Activated T-cell treated with anti-CD3 and anti-CD28 coated beads, Interleukin-2, amount 50 U/mL, for 4 hours (primary cell): ENCODE measurements around the gene P3H2. TPM values are rescaled to one million over a fixed set of nuclear protein-coding genes. Genes with fewer than 3 reads are reported as not detected.

Experiments used
- ATAC-seq, 2 donors: fragments of 200-7000 bp; cut with Tn5 transposase; one replicate each; pipeline ENCODE4 v1.10.0; 2021
- DNase-seq: peaks from one replicate; pipeline ENCODE4 v3.0.0-alpha.2; 2020
- H3K27me3 Mint-ChIP-seq: one replicate; pipeline ENCODE4 v1.8.0; 2021; ENCODE audit warnings: low read depth, mixed read lengths
- H3K36me3 Mint-ChIP-seq: one replicate; pipeline ENCODE4 v1.8.0; 2022; ENCODE audit warnings: mixed read lengths; ENCODE audit not compliant: insufficient read depth
- H3K4me1 Mint-ChIP-seq: one replicate; pipeline ENCODE4 v1.8.0; 2021; ENCODE audit warnings: low read depth, mixed read lengths
- H3K4me3 Mint-ChIP-seq: one replicate; pipeline ENCODE4 v1.8.0; 2021; ENCODE audit warnings: mild to moderate bottlenecking, moderate library complexity, mixed read lengths
- H3K9me3 Mint-ChIP-seq: one replicate; pipeline ENCODE4 v1.8.0; 2021; ENCODE audit warnings: mixed read lengths
- total RNA-seq, 3 donors: library from RNA; stranded (reverse); gene quantifications; one replicate each; pipeline ENCODE4 v1.2.1, GENCODE V29; 2021

The P3H2 gene
- total RNA-seq, 3 donors from 2014 or later: 0.13 to 0.40 (median 0.19) TPM

DNA sequence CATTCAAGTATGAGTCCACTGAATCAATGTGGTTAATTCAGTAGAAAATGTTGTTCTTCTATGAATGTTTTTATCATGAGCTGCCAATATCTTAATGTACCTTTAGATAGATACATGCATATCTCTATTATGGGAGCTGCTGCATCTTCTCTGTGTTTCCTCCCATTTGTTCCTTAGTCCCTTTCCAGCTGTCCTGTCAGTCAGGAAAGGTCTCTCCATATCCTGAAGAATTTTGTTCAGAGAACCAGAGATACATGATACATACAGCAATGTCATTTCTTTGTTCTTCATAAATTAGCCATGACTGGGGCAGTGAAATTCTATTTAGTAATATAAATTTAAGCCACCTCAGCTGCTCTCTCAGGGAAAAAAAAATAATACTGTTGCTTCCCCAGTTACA is 103.7 kb downstream of the P3H2 start:
- Mint-ChIP-seq H3K9me3 (no peaks in the 10 kb centered on the region), H3K4me3 (no peak overlapping the region), H3K27me3 (peaks cover 26% of the 10 kb centered on the region), H3K36me3 (no peaks in the 10 kb centered on the region), H3K4me1 (no peaks in the 10 kb centered on the region)
- DNase-seq: no peak
- no peak for ATAC-seq

- Mint-ChIP-seq H3K27me3 (peaks cover 22% of the 10 kb centered on the region), H3K36me3 (no peaks in the 10 kb centered on the region), H3K9me3 (no peaks in the 10 kb centered on the region), H3K4me1 (no peaks in the 10 kb centered on the region), H3K4me3 (no peak overlapping the region)
- ATAC-seq (no peak), DNase-seq (no peak)
Measured at GRCh38 chr3:190014940-190015339, 105.8 kb downstream of the P3H2 start.

DNA sequence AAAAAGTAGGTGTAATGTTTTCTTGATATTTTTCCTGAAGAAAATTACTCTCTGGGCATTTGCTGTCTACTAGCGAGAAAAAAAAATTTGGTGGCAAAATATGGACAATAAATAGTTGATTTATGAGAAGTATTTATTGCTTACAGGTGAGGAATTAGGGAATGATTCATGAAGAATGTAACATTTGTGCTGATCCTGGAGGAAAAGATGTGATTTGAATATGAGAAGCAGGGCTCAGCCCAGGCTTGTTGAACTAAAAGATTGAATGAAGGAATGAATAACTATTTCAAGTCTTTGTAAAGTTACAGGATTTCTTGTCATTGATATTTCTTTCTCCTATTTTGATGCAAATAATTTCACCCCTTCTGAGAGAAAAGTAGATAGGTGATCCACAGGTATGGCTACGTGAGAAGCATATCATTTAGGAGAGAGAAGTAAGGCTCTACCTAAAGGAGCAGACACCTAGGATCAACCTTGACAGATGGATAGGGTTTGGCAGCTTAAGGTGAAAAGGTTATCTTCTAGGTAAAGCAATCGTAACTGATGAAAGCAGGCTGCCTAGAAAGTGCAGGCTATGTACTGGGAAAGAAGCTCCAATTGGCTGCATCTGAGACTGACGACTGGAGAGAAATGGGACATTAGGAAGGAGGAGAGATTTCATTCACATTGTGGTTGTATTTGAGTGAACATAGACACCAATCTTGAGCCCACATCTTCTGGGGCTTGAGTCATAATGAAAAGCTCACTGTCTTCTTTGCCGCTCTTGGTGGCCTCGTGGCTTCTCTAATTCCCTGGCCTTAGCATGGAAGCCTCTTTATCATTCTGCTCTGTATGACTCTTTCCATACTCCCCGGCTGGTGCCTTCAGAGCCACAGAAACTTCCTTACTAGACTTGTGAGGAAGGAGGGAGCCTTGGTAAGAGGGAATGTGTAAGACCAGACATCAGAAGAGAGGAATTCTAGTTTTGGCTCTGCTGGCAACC is 106.5 kb downstream of the P3H2 start:
- peaks cover 24% of the 10 kb centered on the region for H3K27me3 Mint-ChIP-seq

GRCh38 chr3:190012784-190013183 is 107.9 kb downstream of the P3H2 start:
- Mint-ChIP-seq H3K4me3 (no peak overlapping the region), H3K4me1 (no peaks in the 10 kb centered on the region), H3K9me3 (no peaks in the 10 kb centered on the region), H3K36me3 (no peaks in the 10 kb centered on the region), H3K27me3 (peaks cover 18% of the 10 kb centered on the region)
- ATAC-seq (no peak), DNase-seq (no peak)

More for the DNA sequence above, 106.5 kb downstream of the P3H2 start:
- ATAC-seq (no peak), DNase-seq (no peak)
- H3K9me3 Mint-ChIP-seq: no peaks in the 10 kb centered on the region
- H3K4me3 Mint-ChIP-seq: no peak overlapping the region
- H3K36me3 Mint-ChIP-seq: no peaks in the 10 kb centered on the region
- no peaks in the 10 kb centered on the region for H3K4me1 Mint-ChIP-seq

DNA sequence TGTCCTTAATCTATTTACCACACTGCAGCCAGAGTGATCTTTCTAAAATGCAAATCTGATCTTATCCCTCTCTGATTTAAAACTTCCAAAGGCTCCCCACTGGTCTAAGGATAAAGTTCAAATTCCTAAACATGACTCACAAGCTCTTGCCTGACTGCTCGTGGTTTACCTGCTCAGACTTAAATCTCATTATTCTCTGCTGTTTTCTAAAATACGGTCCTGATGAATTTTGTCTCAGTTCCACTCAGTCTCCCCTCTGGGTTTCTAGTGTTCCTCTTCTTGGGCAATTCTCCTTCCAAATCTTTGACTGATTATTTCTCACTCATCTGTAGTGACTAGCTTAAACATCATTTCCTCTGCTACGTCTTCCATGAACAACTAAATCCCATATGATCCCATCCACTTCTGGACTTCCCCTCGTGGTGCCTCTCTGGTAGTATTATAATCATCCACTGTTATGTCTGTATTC is 108.3 kb downstream of the P3H2 start:
- no peak for DNase-seq
- Mint-ChIP-seq H3K4me3 (no peak overlapping the region), H3K9me3 (no peaks in the 10 kb centered on the region), H3K4me1 (no peaks in the 10 kb centered on the region), H3K27me3 (peaks cover 19% of the 10 kb centered on the region), H3K36me3 (no peaks in the 10 kb centered on the region)
- ATAC-seq: no peak

DNA sequence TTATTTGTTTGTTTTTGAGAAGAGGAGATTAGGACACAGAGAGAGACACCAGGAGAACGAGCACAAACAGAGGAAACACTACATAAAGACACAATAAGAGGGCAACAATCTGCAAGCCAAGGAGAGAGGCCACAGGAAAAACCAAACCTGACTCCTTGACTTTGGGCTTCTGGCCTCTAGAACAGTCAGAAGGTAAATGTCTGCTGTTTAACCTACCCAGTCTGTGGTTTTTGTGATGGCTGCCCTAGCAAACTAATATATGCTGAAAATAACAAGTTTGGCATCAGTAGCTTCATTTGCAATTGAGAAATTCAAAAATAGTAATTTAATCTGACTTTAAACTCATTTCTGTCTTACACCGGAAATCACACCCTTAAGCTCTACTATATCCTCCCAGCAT is 110.2 kb downstream of the P3H2 start:
- no peaks in the 10 kb centered on the region for H3K36me3 Mint-ChIP-seq
- no peak overlapping the region for H3K4me3 Mint-ChIP-seq
- DNase-seq: no peak
- no peaks in the 10 kb centered on the region for H3K4me1 Mint-ChIP-seq
- peaks cover 21% of the 10 kb centered on the region for H3K27me3 Mint-ChIP-seq
- no peak for ATAC-seq
- H3K9me3 Mint-ChIP-seq: no peaks in the 10 kb centered on the region

GRCh38 chr3:190009614-190010013 is 111.1 kb downstream of the P3H2 start:
- H3K4me1 Mint-ChIP-seq: no peaks in the 10 kb centered on the region
- H3K9me3 Mint-ChIP-seq: no peaks in the 10 kb centered on the region
- no peak for DNase-seq
- no peak overlapping the region for H3K4me3 Mint-ChIP-seq
- peaks cover 20% of the 10 kb centered on the region for H3K27me3 Mint-ChIP-seq
- no peak for ATAC-seq
- no peaks in the 10 kb centered on the region for H3K36me3 Mint-ChIP-seq

DNA sequence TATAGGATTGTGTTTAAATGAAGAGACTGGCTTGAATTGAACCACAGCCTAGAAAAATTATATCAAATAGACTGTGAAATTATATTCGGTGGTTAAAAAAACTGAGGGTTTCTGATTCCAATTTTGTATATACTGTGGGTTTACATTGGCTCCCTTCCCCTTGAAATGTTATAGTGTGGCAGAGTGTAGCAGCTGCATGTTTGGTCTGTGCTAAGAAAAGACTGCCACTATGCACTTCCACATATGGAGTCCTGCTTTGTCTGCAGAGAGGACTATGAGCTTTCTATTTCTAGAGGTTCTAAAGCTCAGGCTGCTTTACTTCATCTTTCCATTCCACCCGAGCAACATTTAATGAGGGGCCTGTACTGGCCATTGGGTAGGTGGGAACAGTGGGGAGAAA is 112.3 kb downstream of the P3H2 start:
- H3K4me1 Mint-ChIP-seq: no peaks in the 10 kb centered on the region
- H3K27me3 Mint-ChIP-seq: peaks cover 14% of the 10 kb centered on the region
- H3K9me3 Mint-ChIP-seq: no peaks in the 10 kb centered on the region
- no peak for ATAC-seq
- no peak for DNase-seq
- H3K4me3 Mint-ChIP-seq: no peak overlapping the region
- H3K36me3 Mint-ChIP-seq: no peaks in the 10 kb centered on the region

- H3K9me3 Mint-ChIP-seq: no peaks in the 10 kb centered on the region
- peaks cover 12% of the 10 kb centered on the region for H3K27me3 Mint-ChIP-seq
- DNase-seq (no peak), ATAC-seq (no peak)
- no peak overlapping the region for H3K4me3 Mint-ChIP-seq
- H3K4me1 Mint-ChIP-seq: no peaks in the 10 kb centered on the region
- H3K36me3 Mint-ChIP-seq: no peaks in the 10 kb centered on the region
Measured at GRCh38 chr3:190005343-190006113, 115.2 kb downstream of the P3H2 start.

DNA sequence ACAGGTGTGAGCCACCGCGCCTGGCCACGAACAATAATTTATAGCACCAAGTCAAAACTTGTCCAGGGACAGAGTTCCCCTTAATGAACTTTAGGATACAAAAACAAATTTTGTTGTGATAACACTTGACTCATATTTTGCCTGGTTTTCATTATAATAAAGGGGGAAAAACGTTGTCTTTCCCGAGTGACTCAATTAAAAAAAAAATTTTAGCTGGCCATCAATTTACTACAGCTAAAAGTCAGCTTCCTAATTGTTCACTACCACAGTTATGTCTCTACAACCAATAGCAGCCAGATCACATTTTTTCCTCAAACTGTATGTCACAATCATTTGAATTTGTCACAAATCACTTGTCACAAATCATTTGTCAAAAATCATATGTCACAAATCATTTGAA is 116.0 kb downstream of the P3H2 start:
- Mint-ChIP-seq H3K27me3 (peaks cover 12% of the 10 kb centered on the region), H3K4me3 (no peak overlapping the region), H3K36me3 (no peaks in the 10 kb centered on the region), H3K4me1 (no peaks in the 10 kb centered on the region), H3K9me3 (no peaks in the 10 kb centered on the region)
- ATAC-seq (no peak), DNase-seq (no peak)

- H3K9me3 Mint-ChIP-seq: no peaks in the 10 kb centered on the region
- H3K27me3 Mint-ChIP-seq: peaks cover 10% of the 10 kb centered on the region
- DNase-seq (no peak), ATAC-seq (no peak)
- no peaks in the 10 kb centered on the region for H3K36me3 Mint-ChIP-seq
- H3K4me3 Mint-ChIP-seq: no peak overlapping the region
- no peaks in the 10 kb centered on the region for H3K4me1 Mint-ChIP-seq
Measured at GRCh38 chr3:190003681-190004123, 117.0 kb downstream of the P3H2 start.

GRCh38 chr3:190003068-190003467 is 117.6 kb downstream of the P3H2 start:
- H3K9me3 Mint-ChIP-seq: no peaks in the 10 kb centered on the region
- DNase-seq: no peak
- no peak overlapping the region for H3K4me3 Mint-ChIP-seq
- no peak for ATAC-seq
- H3K27me3 Mint-ChIP-seq: peaks cover 10% of the 10 kb centered on the region
- no peaks in the 10 kb centered on the region for H3K36me3 Mint-ChIP-seq
- H3K4me1 Mint-ChIP-seq: no peaks in the 10 kb centered on the region

DNA sequence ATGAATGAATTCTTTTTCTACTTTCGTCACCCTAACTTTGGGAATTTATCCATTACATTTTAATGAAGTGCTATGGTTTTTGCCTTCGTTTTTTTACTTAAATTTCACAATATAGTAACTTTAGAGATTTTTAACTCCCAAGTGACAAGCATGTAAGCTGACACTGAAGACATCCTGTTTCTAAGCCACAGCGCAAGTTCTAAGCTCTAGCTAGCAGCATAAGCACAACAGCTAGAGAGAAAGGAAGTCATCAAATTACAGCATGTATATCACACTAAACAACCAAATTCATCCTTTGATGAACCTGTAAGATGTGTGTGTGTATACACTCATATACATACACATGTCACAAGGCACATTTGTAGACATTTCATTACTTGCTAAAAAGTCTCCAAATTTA is 119.3 kb downstream of the P3H2 start:
- H3K27me3 Mint-ChIP-seq: peaks cover 2% of the 10 kb centered on the region
- H3K4me3 Mint-ChIP-seq: no peak overlapping the region
- no peaks in the 10 kb centered on the region for H3K9me3 Mint-ChIP-seq
- ATAC-seq (no peak), DNase-seq (no peak)
- H3K4me1 Mint-ChIP-seq: no peaks in the 10 kb centered on the region
- H3K36me3 Mint-ChIP-seq: no peaks in the 10 kb centered on the region

DNA sequence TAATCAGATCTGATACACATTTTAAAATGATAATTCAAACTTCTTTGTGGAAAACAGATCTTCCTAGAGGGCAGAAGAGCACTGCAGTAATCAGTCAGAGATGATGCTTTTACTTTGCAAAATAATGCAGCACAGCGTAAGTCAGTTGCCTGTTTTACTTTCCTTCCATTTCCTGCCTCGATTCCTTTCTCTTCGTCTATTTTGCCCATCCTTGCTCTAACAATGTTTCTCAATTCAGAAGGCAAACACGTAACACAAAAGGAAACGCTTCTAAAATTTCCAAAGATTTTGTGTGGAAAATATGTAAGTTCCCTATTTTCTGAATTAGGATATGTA is 119.9 kb downstream of the P3H2 start:
- Mint-ChIP-seq H3K4me1 (no peaks in the 10 kb centered on the region), H3K9me3 (no peaks in the 10 kb centered on the region), H3K4me3 (no peak overlapping the region), H3K27me3 (no peaks in the 10 kb centered on the region), H3K36me3 (no peaks in the 10 kb centered on the region)
- ATAC-seq (no peak), DNase-seq (no peak)
